H9 (cell line): ENCODE results near the gene SLC35G6. TPM values are rescaled to one million over a fixed set of nuclear protein-coding genes. Genes with fewer than 3 reads are reported as not detected.

ENCODE experiments used
- DNase-seq: peaks from one replicate; pipeline ENCODE4 v3.0.0-alpha.2; 2017
- H2AFZ ChIP-seq: one replicate; pipeline ENCODE4 v1.6.1; 2013; ENCODE audit warnings: mild to moderate bottlenecking, low read length, control low read depth, moderate library complexity
- H2AK5ac ChIP-seq: 2 replicates; pipeline ENCODE4 v1.6.1; 2013; ENCODE audit warnings: low read length, control low read depth, mixed read lengths; ENCODE audit not compliant: insufficient read length
- H2BK120ac ChIP-seq: one replicate; pipeline ENCODE4 v1.6.1; 2013; ENCODE audit warnings: low read depth, mild to moderate bottlenecking, low read length, control low read depth, inconsistent platforms; ENCODE audit not compliant: poor library complexity, severe bottlenecking
- H2BK12ac ChIP-seq: 2 replicates; pipeline ENCODE4 v1.6.1; 2013; ENCODE audit warnings: low read length, control low read depth, mixed read lengths, low read depth; ENCODE audit not compliant: insufficient read length
- H2BK15ac ChIP-seq: 2 replicates; pipeline ENCODE4 v1.6.1; 2013; ENCODE audit warnings: low read depth, low read length, control low read depth
- H2BK20ac ChIP-seq: one replicate; pipeline ENCODE4 v1.6.1; 2013; ENCODE audit warnings: low read depth, mild to moderate bottlenecking, low read length, control low read depth, inconsistent platforms; ENCODE audit not compliant: poor library complexity, severe bottlenecking
- H2BK5ac ChIP-seq: 2 replicates; pipeline ENCODE4 v1.6.1; 2013; ENCODE audit warnings: low read length, control low read depth, mixed read lengths; ENCODE audit not compliant: insufficient read length
- H3K14ac ChIP-seq: 2 replicates; pipeline ENCODE4 v1.6.1; 2013; ENCODE audit warnings: low read length, control low read depth; ENCODE audit not compliant: insufficient read depth
- H3K18ac ChIP-seq: 2 replicates; pipeline ENCODE4 v1.6.1; 2013; ENCODE audit warnings: low read depth, mild to moderate bottlenecking, mixed read lengths, low read length, control low read depth; ENCODE audit not compliant: insufficient read length
- H3K23ac ChIP-seq: 2 replicates; pipeline ENCODE4 v1.6.1; 2013; ENCODE audit warnings: low read length, control low read depth, mixed read lengths, low read depth; ENCODE audit not compliant: insufficient read length
- H3K23me2 ChIP-seq: 2 replicates; pipeline ENCODE4 v1.6.1; 2013; ENCODE audit warnings: low read depth, mild to moderate bottlenecking, mixed read lengths, low read length, control low read depth; ENCODE audit not compliant: insufficient read length, poor library complexity, severe bottlenecking
- H3K27ac ChIP-seq: 2 replicates; pipeline ENCODE4 v1.5.1; 2013; ENCODE audit warnings: low read length, control low read depth, mixed read lengths, low read depth; ENCODE audit not compliant: insufficient read length
- H3K27me3 ChIP-seq: 2 replicates; pipeline ENCODE4 v1.6.1; 2013; ENCODE audit warnings: low read length, control low read depth, inconsistent platforms; ENCODE audit not compliant: insufficient read depth
- H3K4ac ChIP-seq: 2 replicates; pipeline ENCODE4 v1.6.1; 2013; ENCODE audit warnings: low read depth, mild to moderate bottlenecking, control low read depth, inconsistent platforms, low read length, moderate library complexity
- H3K4me1 ChIP-seq: 2 replicates; pipeline ENCODE4 v1.6.1; 2013; ENCODE audit warnings: low read length, control low read depth, inconsistent platforms; ENCODE audit not compliant: insufficient read depth
- H3K4me2 ChIP-seq: 2 replicates; pipeline ENCODE4 v1.6.1; 2013; ENCODE audit warnings: low read length, control low read depth, mixed read lengths; ENCODE audit not compliant: insufficient read length, insufficient read depth
- H3K56ac ChIP-seq: 2 replicates; pipeline ENCODE4 v1.6.1; 2013; ENCODE audit warnings: low read depth, mild to moderate bottlenecking, mixed read lengths, low read length, control low read depth; ENCODE audit not compliant: insufficient read length
- H3K79me1 ChIP-seq: 2 replicates; pipeline ENCODE4 v1.6.1; 2013; ENCODE audit warnings: low read depth, mild to moderate bottlenecking, moderate library complexity, low read length, control low read depth, inconsistent platforms; ENCODE audit not compliant: insufficient read depth, poor library complexity, severe bottlenecking
- H3K79me2 ChIP-seq: 2 replicates; pipeline ENCODE4 v1.6.1; 2013; ENCODE audit warnings: low read length, control low read depth, inconsistent platforms; ENCODE audit not compliant: insufficient read depth
- H3K9ac ChIP-seq: 2 replicates; pipeline ENCODE4 v1.6.1; 2013; ENCODE audit warnings: low read length, control low read depth, mixed read lengths; ENCODE audit not compliant: insufficient read length; ENCODE audit errors: extremely low read depth
- H3K9me3 ChIP-seq: one replicate; pipeline ENCODE4 v1.6.1; 2013; ENCODE audit warnings: low read depth, low read length, inconsistent platforms; ENCODE audit not compliant: control insufficient read depth
- H3T11ph ChIP-seq: one replicate; pipeline ENCODE4 v1.6.1; 2013; ENCODE audit warnings: mild to moderate bottlenecking, low read length, control low read depth, inconsistent platforms
- H4K20me1 ChIP-seq: one replicate; pipeline ENCODE4 v1.6.1; 2013; ENCODE audit not compliant: control insufficient read depth, insufficient read length, insufficient read depth
- H4K5ac ChIP-seq: 2 replicates; pipeline ENCODE4 v1.6.1; 2013; ENCODE audit warnings: low read depth, mild to moderate bottlenecking, mixed read lengths, low read length, control low read depth; ENCODE audit not compliant: insufficient read length
- H4K8ac ChIP-seq: replicated peaks from 2 replicates; pipeline ENCODE4 v1.6.1; 2013; ENCODE audit warnings: low read length, control low read depth, mixed read lengths, low read depth; ENCODE audit not compliant: insufficient read length
- H4K91ac ChIP-seq: 2 replicates; pipeline ENCODE4 v1.6.1; 2013; ENCODE audit warnings: low read depth, mild to moderate bottlenecking, moderate library complexity, mixed read lengths, low read length, control low read depth; ENCODE audit not compliant: insufficient read length
- H3K27ac Mint-ChIP-seq, 3 experiments: 2 replicates in 2 of 3; 3 replicates in 1 of 3; pipeline ENCODE4 v1.8.0; 2020 to 2021; ENCODE audit warnings: mixed read lengths in 3 of 3, mild to moderate bottlenecking in 1 of 3, moderate library complexity in 1 of 3
- H3K27me3 Mint-ChIP-seq: 2 replicates; pipeline ENCODE4 v1.8.0; 2021; ENCODE audit warnings: low read depth, mild to moderate bottlenecking, moderate library complexity, mixed read lengths
- H3K36me3 Mint-ChIP-seq, 3 experiments: 2 replicates in 2 of 3; 3 replicates in 1 of 3; pipeline ENCODE4 v1.8.0; 2020 to 2021; ENCODE audit warnings: low read depth in 3 of 3, mixed read lengths in 3 of 3; ENCODE audit not compliant: insufficient read depth in 1 of 3
- H3K4me1 Mint-ChIP-seq, 2 experiments: 2 replicates each; pipeline ENCODE4 v1.8.0; 2020; ENCODE audit warnings: mixed read lengths in 2 of 2
- H3K4me3 Mint-ChIP-seq, 2 experiments: 2 replicates in 1 of 2; 3 replicates in 1 of 2; pipeline ENCODE4 v1.8.0; 2020 to 2021; ENCODE audit warnings: mild to moderate bottlenecking in 2 of 2, mixed read lengths in 2 of 2, moderate library complexity in 1 of 2
- H3K9me3 Mint-ChIP-seq, 2 experiments: 2 replicates in 1 of 2; 3 replicates in 1 of 2; pipeline ENCODE4 v1.8.0; 2020; ENCODE audit warnings: mild to moderate bottlenecking in 2 of 2, mixed read lengths in 2 of 2, moderate library complexity in 1 of 2
- CTCF ChIP-seq: fragments of 200-600 bp; sonication (generic); conservative IDR thresholded peaks from 3 replicates; pipeline ENCODE4 v1.8.0; 2021; ENCODE audit warnings: antibody characterized with exemption, mild to moderate bottlenecking
- WGBS: extraction: QIAGEN DNeasy Blood & Tissue Kit; methylation state at CpG from one replicate; pipeline ENCODE4 v1.1.7; 2013; ENCODE audit warnings: missing lambda C conversion rate, low lambda C conversion rate, mixed read lengths; ENCODE audit not compliant: insufficient read length; ENCODE audit errors: extremely low coverage; 5-methylcytosine and 5-hydroxymethylcytosine counted together
- total RNA-seq: library from RNA; stranded (reverse); gene quantifications from 2 replicates; pipeline ENCODE4 v1.2.1, GENCODE V29; 2021

SLC35G6 gene
- total RNA-seq, 1 experiment from 2014 or later: not detected

DNA sequence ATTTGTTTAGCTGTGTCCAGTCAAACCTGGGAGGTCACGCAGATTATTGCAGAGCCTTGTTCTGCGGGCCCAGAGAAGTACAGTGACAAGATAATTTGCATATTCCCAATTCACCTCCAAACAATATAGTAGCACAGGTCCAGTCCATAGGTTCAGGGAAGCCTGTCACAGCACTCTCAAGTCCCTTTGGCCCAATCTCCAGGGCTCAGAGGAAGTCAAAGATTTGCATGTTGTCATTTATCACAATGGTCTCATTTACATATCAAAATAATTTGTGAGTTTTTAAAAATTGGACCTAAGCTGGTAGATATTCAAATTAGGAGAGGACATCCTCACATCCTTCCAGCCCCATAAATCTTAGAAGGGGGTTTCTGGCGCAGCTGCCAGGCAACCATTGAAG is 13.7 kb upstream of the SLC35G6 start:
- no peak for DNase-seq
- no peaks in the 10 kb centered on the region; a peak in 1 of 4 replicates for H3K4me1 Mint-ChIP-seq
- H3K79me2 ChIP-seq: no peaks in the 10 kb centered on the region

More for the DNA sequence above, 13.7 kb upstream of the SLC35G6 start:
- no peak overlapping the region for H3K4ac ChIP-seq
- no peak overlapping the region for H4K5ac ChIP-seq
- H2BK20ac ChIP-seq: no peak overlapping the region
- H3K9ac ChIP-seq: no peak overlapping the region
- no peak overlapping the region for H3K18ac ChIP-seq
- no peak overlapping the region for H2AK5ac ChIP-seq
- H3K79me1 ChIP-seq: no peaks in the 10 kb centered on the region
- no peak overlapping the region for H3K14ac ChIP-seq
- no peak overlapping the region for H3K4me2 ChIP-seq
- H3K4me1 ChIP-seq: no peaks in the 10 kb centered on the region; the same call in 1 of the 2 replicates
- peaks cover 2 to 18% (median 17%) of the 10 kb centered on the region in 3 experiments; a peak in 5 of 7 replicates for H3K36me3 Mint-ChIP-seq
- H3K27me3 Mint-ChIP-seq: no peaks in the 10 kb centered on the region
- H3K56ac ChIP-seq: no peak overlapping the region
- H3K4me3 Mint-ChIP-seq: no peak overlapping the region
- H4K91ac ChIP-seq: no peak overlapping the region
- H2BK15ac ChIP-seq: no peak overlapping the region
- no peaks in the 10 kb centered on the region for H3K9me3 ChIP-seq
- no peak overlapping the region for H2BK12ac ChIP-seq
- H3T11ph ChIP-seq: no peak overlapping the region
- H2BK5ac ChIP-seq: no peak overlapping the region
- H2BK120ac ChIP-seq: no peak overlapping the region
- no peak overlapping the region for H3K23ac ChIP-seq
- H3K27me3 ChIP-seq: no peaks in the 10 kb centered on the region
- WGBS: no CpG with 5 or more reads among the region's 3 CpGs
- H3K27ac ChIP-seq: no peak overlapping the region
- no peak for TF ChIP-seq CTCF
- no peak overlapping the region for H4K8ac ChIP-seq
- peak overlapping the region in 1 of 3 experiments; percentile 75; a peak in 3 of 7 replicates for H3K27ac Mint-ChIP-seq
- no peaks in the 10 kb centered on the region for H3K23me2 ChIP-seq
- H4K20me1 ChIP-seq: peaks cover 2% of the 10 kb centered on the region
- no peak overlapping the region for H2AFZ ChIP-seq
- no peaks in the 10 kb centered on the region for H3K9me3 Mint-ChIP-seq
